ENCODE results near the gene DNASE1L1. TPM values are rescaled to one million over a fixed set of nuclear protein-coding genes. Genes with fewer than 3 reads are reported as not detected.
"Not testable (repeated sequence)": the region's sequence is repeated elsewhere in the genome, so short reads cannot be mapped to it uniquely, and the experiment has no call there.

The DNASE1L1 gene
- polyA plus RNA-seq, 1 of the 3 experiments (the other 2 are of a cell fraction): 18.2 TPM

DNA sequence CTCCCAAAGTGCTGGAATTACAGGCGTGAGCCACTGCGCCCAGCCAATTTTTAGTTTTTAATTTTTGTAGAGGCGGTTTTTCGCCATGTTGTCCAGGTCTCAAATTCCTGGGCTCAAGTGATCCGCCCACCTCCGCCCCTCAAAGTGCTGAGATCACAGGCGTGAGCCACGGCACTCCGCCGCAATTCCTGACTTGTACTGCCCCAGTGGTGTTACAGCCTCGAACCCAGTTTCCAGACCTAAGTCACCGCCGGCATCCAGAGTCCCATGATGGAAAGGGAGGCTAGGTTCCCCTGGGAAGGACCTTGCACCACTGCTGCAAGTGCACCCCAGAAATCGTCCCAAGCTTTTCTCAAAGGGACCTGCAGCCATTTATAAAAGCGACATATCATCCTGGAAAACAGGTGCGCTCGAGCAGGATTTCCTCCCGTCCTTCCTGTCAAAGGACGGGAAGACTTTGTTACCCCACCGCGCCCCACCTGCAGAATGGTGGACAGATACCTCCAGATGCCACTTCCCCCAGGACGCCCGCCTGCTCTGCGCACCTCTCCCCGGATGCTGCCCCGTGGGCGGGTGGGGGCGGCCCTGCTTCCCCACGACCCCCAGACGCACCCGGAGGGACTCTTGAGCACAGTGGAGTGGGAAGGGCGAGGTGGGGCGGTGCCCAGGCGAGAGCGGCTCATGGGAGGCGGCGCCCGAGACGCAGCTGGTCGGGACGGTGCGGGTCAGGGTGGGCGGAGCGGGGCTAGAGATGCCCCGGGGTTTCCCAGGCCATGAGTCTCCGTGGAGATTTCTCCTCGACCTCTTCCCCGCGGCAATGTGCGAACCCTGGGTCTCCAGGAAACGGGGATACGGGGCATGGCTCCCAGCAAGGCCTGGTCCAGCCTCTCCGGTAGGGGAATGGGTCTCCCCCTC lies 11.8 kb downstream of the DNASE1L1 start:
- Histone ChIP-seq H2AFZ (ENCODE audit: low read depth) (0 out of 2 replicates have a peak overlapping the region, but pooled peaks have one; percentile 46), H3K27me3 (ENCODE audit: insufficient read depth) (no peaks in the 10 kb centered on the region), H3K9me2 (no peaks in the 10 kb centered on the region), H3F3A (replicated peaks; ENCODE audit: insufficient read depth) (peaks cover 38% of the 10 kb centered on the region), H3K36me3 (replicated peaks in 1 of 2; ENCODE audit: control insufficient read depth in 1 of 2, insufficient read depth in 2 of 2, low read length in 1 of 2) (peaks cover 16 to 18% of the 10 kb centered on the region in 2 experiments), H3K4me1 (ENCODE audit: control insufficient read depth in 1 of 2, insufficient read depth in 2 of 2, low read depth in 1 of 2, low read length in 1 of 2) (peaks cover 0 to 6% of the 10 kb centered on the region in 2 experiments; a peak in 1 of 4 replicates), H4K20me1 (ENCODE audit: insufficient read depth) (peaks cover 33% of the 10 kb centered on the region), H3K79me2 (ENCODE audit: insufficient read depth) (peaks cover 22% of the 10 kb centered on the region), H3K9me3 (no peaks in the 10 kb centered on the region), H3K27ac (ENCODE audit: low read depth in 2 of 2, low read length in 1 of 2) (peak overlapping the region; percentile 96 to 97), H3K4me3 (ENCODE audit: low read depth in 2 of 2, low read length in 1 of 2) (peak overlapping the region; percentile 46 to 81), H3K9ac (peak overlapping the region; percentile 100), H3K4me2 (peak overlapping the region; percentile 79)
- TF ChIP-seq RFX5 (IDR thresholded peaks at IDR 0.05; ENCODE audit: low read length) (no peak), YY1 (IDR thresholded peaks at IDR 0.05; ENCODE audit: low read depth) (no peak), TCF12 (IDR thresholded peaks at IDR 0.05) (no peak), NFIC (IDR thresholded peaks at IDR 0.05; ENCODE audit: borderline replicate concordance) (no peak), RCOR1 (IDR thresholded peaks at IDR 0.05; ENCODE audit: low read length) (no peak), RAD21 (IDR thresholded peaks at IDR 0.05; ENCODE audit: low read length) (no peak)
- TF ChIP-seq, protein P1, sequence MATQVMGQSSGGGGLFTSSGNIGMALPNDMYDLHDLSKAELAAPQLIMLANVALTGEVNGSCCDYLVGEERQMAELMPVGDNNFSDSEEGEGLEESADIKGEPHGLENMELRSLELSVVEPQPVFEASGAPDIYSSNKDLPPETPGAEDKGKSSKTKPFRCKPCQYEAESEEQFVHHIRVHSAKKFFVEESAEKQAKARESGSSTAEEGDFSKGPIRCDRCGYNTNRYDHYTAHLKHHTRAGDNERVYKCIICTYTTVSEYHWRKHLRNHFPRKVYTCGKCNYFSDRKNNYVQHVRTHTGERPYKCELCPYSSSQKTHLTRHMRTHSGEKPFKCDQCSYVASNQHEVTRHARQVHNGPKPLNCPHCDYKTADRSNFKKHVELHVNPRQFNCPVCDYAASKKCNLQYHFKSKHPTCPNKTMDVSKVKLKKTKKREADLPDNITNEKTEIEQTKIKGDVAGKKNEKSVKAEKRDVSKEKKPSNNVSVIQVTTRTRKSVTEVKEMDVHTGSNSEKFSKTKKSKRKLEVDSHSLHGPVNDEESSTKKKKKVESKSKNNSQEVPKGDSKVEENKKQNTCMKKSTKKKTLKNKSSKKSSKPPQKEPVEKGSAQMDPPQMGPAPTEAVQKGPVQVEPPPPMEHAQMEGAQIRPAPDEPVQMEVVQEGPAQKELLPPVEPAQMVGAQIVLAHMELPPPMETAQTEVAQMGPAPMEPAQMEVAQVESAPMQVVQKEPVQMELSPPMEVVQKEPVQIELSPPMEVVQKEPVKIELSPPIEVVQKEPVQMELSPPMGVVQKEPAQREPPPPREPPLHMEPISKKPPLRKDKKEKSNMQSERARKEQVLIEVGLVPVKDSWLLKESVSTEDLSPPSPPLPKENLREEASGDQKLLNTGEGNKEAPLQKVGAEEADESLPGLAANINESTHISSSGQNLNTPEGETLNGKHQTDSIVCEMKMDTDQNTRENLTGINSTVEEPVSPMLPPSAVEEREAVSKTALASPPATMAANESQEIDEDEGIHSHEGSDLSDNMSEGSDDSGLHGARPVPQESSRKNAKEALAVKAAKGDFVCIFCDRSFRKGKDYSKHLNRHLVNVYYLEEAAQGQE (IDR thresholded peaks at IDR 0.05; ENCODE audit: low read depth, low read length): no peak
- TF ChIP-seq, protein P2, sequence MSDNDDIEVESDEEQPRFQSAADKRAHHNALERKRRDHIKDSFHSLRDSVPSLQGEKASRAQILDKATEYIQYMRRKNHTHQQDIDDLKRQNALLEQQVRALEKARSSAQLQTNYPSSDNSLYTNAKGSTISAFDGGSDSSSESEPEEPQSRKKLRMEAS (IDR thresholded peaks at IDR 0.05; ENCODE audit: low read depth): no peak; the same call in 1 of the 2 replicates
- TF ChIP-seq, protein P3, sequence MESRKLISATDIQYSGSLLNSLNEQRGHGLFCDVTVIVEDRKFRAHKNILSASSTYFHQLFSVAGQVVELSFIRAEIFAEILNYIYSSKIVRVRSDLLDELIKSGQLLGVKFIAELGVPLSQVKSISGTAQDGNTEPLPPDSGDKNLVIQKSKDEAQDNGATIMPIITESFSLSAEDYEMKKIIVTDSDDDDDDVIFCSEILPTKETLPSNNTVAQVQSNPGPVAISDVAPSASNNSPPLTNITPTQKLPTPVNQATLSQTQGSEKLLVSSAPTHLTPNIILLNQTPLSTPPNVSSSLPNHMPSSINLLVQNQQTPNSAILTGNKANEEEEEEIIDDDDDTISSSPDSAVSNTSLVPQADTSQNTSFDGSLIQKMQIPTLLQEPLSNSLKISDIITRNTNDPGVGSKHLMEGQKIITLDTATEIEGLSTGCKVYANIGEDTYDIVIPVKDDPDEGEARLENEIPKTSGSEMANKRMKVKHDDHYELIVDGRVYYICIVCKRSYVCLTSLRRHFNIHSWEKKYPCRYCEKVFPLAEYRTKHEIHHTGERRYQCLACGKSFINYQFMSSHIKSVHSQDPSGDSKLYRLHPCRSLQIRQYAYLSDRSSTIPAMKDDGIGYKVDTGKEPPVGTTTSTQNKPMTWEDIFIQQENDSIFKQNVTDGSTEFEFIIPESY (IDR thresholded peaks at IDR 0.05; ENCODE audit: borderline replicate concordance, low read depth): no peak
- TF ChIP-seq, protein P4, sequence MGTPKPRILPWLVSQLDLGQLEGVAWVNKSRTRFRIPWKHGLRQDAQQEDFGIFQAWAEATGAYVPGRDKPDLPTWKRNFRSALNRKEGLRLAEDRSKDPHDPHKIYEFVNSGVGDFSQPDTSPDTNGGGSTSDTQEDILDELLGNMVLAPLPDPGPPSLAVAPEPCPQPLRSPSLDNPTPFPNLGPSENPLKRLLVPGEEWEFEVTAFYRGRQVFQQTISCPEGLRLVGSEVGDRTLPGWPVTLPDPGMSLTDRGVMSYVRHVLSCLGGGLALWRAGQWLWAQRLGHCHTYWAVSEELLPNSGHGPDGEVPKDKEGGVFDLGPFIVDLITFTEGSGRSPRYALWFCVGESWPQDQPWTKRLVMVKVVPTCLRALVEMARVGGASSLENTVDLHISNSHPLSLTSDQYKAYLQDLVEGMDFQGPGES (IDR thresholded peaks at IDR 0.05; ENCODE audit: low read depth, low read length): no peak
- CTCF ChIA-PET: interaction anchor here (1.4 to 2.5 kb wide), 2 partner anchors 41 to 145 kb away, joined by 3 to 7 read pairs; no protein-coding TSS in a partner anchor
- WGBS (ENCODE audit: low lambda C conversion rate): 35% methylated on average over 27 of the region's 53 CpGs
- DNase-seq: peak; percentile 79
- POLR2A ChIA-PET: interaction anchor here (0.6 to 2.5 kb wide), 16 partner anchors 10 to 135 kb away, joined by 3 to 9 read pairs (median 5); partner anchors contain the start of genes ATP6AP1, FAM50A, FLNA and LAGE3

DNA sequence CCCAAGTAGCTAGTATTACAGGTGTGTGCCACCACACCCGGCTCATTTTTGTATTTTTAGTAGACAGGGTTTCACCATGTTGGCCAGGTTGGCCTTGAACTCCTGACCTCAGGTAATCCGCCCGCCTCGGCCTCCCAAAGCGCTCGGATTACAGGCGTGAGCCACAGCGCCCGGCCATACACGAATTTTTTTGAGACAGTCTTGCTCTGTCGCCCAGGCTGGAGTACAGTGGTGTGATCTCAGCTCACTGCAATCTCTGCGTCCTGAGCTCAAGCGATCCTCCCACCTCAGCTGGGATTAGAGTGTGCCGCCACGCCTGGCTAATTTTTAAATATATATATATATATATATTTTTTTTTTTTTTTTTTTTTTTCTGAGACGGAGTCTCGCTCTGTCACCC lies 12.7 kb downstream of the DNASE1L1 start:
- H3K4me2 ChIP-seq; H3K9me3 ChIP-seq; H3K27ac ChIP-seq (ENCODE audit: low read depth in 2 of 2, low read length in 1 of 2); H3K27me3 ChIP-seq (ENCODE audit: insufficient read depth); H3K4me1 ChIP-seq (ENCODE audit: control insufficient read depth in 1 of 2, insufficient read depth in 2 of 2, low read depth in 1 of 2, low read length in 1 of 2); H3K9ac ChIP-seq; DNase-seq; H3K9me2 ChIP-seq; H2AFZ ChIP-seq (ENCODE audit: low read depth); H3K4me3 ChIP-seq (ENCODE audit: low read depth in 2 of 2, low read length in 1 of 2); CTCF ChIA-PET: not testable (repeated sequence)
- WGBS (ENCODE audit: low lambda C conversion rate): 65% methylated on average over 17 of the region's 17 CpGs
- POLR2A ChIA-PET: interaction anchor here (0.7 kb wide), 1 partner anchor 469 kb away, joined by 3 read pairs; no protein-coding TSS in a partner anchor
- Histone ChIP-seq H4K20me1 (ENCODE audit: insufficient read depth) (peaks cover 26% of the 10 kb centered on the region), H3F3A (replicated peaks; ENCODE audit: insufficient read depth) (peaks cover 29% of the 10 kb centered on the region), H3K79me2 (ENCODE audit: insufficient read depth) (peaks cover 22% of the 10 kb centered on the region), H3K36me3 (replicated peaks in 1 of 2; ENCODE audit: control insufficient read depth in 1 of 2, insufficient read depth in 2 of 2, low read length in 1 of 2) (peaks cover 16 to 18% of the 10 kb centered on the region in 2 experiments)

DNA sequence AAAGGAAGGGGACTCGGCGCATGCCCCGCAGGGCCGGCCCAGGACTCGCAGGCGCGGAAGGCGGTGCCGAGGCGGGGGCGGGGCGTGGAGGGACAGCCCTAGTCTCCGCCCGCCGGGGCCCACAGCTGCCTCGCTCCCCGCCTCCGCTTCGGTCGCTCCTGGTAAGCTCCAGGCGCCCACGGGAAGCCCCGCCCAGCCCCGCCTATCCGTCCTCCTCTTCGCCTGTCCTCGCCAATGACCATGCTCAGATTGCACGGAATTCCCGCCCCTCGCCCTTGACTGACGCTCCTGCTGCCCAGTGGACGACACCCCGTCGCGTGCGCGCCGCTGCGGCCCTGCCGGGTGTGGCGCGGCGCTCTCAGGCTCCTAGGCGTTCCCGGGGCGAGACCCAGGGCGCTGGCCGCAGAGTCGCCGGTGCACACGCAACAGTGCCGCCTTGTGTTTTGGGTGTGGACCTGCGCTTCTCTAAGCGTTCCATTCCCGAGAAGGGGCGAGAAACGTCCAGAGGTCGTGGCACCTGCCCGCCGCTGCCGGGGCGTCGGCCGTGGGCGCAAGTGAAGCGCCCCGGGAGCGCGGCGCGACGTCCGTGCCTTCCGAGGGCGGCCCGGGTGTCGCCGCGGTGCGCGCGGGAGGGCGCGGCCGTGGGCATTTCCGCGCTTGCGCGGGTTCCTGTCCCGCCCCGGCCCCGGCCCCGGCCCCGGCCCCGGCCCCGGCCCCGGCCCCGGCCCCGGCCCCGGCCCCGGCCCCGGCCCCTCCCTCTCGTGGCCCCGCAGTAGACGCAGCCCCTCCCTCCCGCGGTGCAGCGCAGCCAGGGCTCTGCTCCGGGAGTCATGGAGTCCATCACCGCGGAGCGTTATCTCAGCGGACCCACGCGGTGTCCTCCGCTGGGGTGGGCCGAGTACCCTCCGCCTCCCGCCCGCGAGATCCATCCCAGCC lies 19.0 kb downstream of the DNASE1L1 start:
- DNase-seq; H3K79me2 ChIP-seq (ENCODE audit: insufficient read depth); H3K4me1 ChIP-seq (ENCODE audit: control insufficient read depth in 1 of 2, insufficient read depth in 2 of 2, low read depth in 1 of 2, low read length in 1 of 2); H3K36me3 ChIP-seq (replicated peaks in 1 of 2; ENCODE audit: control insufficient read depth in 1 of 2, insufficient read depth in 2 of 2, low read length in 1 of 2); CTCF ChIA-PET; H2AFZ ChIP-seq (ENCODE audit: low read depth); H3K9me2 ChIP-seq; H3K27me3 ChIP-seq (ENCODE audit: insufficient read depth); POLR2A ChIA-PET; H3K9ac ChIP-seq; H3F3A ChIP-seq (replicated peaks; ENCODE audit: insufficient read depth); H3K27ac ChIP-seq (ENCODE audit: low read depth in 2 of 2, low read length in 1 of 2); H4K20me1 ChIP-seq (ENCODE audit: insufficient read depth); H3K4me3 ChIP-seq (ENCODE audit: low read depth in 2 of 2, low read length in 1 of 2); H3K9me3 ChIP-seq; H3K4me2 ChIP-seq: not testable (repeated sequence)
- no CpG with 5 or more reads among the region's 121 CpGs for WGBS (ENCODE audit: low lambda C conversion rate)

Measured in SK-N-SH (cell line).